Activated naive CD8-positive, alpha-beta T cell treated with anti-CD3 and anti-CD28 coated beads, Interleukin-2, amount 50 U/mL, for 16 hours (primary cell): ENCODE data around the gene PPP6R3.
"Not testable (repeated sequence)": the region's sequence is repeated elsewhere in the genome, so short reads cannot be mapped to it uniquely, and the experiment has no call there.

Source experiments
- DNase-seq: peaks from one replicate; pipeline ENCODE4 v3.0.0-alpha.2; 2020; ENCODE audit warnings: low read depth, low spot score

The PPP6R3 gene

GRCh38 chr11:68460741-68461574 is at the start of gene PPP6R3:
Gene PPP6R3, plus strand, starts transcription at chr11:68460752. Its CDS starts 76,913 bp downstream, at chr11:68537665.
- DNase-seq = no peak

- no peak for DNase-seq
Measured at GRCh38 chr11:68411501-68411991, 49.0 kb upstream of the PPP6R3 start.

- no peak for DNase-seq
Measured at GRCh38 chr11:68412593-68413475, 47.7 kb upstream of the PPP6R3 start.

GRCh38 chr11:68413591-68413999 is 47.0 kb upstream of the PPP6R3 start:
- DNase-seq = no peak

- DNase-seq = no peak
Measured at GRCh38 chr11:68414496-68415221, 45.9 kb upstream of the PPP6R3 start.

GRCh38 chr11:68416070-68416578 is 44.4 kb upstream of the PPP6R3 start:
- DNase-seq = no peak

DNA sequence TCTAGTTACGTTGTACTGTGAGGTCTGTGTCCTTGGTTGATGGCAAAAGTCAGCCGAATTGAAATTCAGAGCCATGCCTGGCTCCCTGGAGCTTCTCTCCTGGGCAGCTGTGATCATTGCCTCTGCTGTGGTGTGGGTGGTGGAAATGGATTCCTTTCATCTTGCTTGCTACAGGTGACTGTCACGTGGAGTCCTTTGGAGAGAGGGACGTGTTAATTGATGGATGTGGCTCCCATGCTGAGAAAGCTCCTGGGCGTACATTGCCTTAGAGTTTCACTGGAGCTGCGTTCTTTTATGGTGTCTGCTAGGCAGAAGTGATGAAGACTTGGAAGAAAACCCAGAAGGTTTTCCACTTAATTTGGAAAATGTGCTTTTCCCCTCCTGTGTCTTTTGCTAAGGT is 41.9 kb upstream of the PPP6R3 start:
- DNase-seq = no peak

- DNase-seq = no peak
Measured at GRCh38 chr11:68420171-68420570, 40.4 kb upstream of the PPP6R3 start.

DNA sequence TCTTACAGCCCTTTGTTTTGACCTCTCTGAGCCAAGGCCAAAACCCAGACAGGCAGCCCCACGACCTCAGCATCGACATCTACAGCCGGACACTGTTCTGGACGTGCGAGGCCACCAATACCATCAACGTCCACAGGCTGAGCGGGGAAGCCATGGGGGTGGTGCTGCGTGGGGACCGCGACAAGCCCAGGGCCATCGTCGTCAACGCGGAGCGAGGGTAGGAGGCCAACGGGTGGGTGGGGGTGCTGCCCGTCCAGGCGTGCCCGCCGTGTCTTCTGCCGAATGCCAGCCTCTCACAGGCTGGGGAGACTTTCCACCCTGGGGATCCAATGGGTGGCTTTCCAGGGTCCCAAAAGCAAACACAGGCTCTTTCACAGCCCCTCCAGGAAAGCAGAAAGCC is 37.1 kb upstream of the PPP6R3 start:
- DNase-seq = no peak

- no peak for DNase-seq
Measured at GRCh38 chr11:68424101-68424632, 36.4 kb upstream of the PPP6R3 start.

GRCh38 chr11:68424981-68425865 is 35.3 kb upstream of the PPP6R3 start:
- no peak for DNase-seq

GRCh38 chr11:68425866-68426380 is 34.6 kb upstream of the PPP6R3 start:
- DNase-seq = no peak

GRCh38 chr11:68429661-68430060 is 30.9 kb upstream of the PPP6R3 start:
- DNase-seq = no peak

- DNase-seq = no peak
Measured at GRCh38 chr11:68430384-68430783, 30.2 kb upstream of the PPP6R3 start.

GRCh38 chr11:68430801-68431200 is 29.8 kb upstream of the PPP6R3 start:
- DNase-seq = no peak

DNA sequence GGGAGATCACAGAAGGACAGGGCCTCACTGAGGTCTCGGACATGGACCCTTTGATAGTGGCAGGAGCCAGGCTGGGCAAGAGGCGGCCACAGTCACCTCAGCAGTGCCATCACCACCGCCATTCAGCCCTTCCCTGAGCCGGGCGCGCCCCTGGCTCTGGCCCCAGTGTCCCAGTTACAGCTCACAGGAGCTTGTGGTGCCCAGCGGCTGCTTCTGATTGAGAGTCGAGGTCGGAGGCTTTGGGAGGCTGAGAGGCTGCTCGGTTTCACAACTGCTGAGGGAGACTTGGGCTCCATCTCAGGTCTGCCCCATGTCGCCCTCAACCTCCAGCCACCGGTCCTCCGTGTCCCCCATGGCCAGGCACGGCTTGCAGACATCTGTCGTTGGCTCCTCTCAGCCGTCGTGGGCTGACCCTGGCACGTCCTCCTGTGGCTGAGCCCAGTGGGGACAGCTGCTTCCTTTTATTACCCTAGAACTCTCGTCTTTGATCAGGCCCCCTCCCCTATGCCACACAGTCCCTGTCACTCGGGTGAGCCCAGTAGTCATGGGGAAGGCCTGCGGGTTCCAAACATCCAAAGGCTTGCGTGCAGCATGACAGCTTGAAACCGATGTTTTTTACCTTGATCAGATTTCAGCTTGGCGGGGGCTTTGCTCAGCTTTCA is 28.4 kb upstream of the PPP6R3 start:
- DNase-seq = no peak

DNA sequence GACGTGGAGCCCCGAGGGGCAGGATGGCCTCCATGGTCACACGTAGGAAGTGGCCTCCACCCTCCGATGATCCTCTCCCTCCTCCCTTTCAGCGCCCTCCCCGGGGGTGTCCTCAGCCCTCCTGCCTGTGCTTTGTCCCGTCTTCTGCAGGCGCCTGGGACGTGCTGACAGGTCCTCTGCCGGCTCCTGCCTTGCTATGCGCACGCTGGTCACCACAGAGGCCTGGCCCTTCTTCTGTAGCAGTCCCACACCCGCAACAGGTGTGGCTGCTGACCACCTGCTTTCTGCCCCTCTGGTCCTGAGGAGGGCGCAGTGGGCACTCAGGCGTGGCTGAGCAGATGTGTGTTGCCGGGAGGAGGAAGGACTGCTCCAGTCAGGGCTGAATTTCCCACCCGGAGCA is 27.7 kb upstream of the PPP6R3 start:
- DNase-seq = no peak

DNA sequence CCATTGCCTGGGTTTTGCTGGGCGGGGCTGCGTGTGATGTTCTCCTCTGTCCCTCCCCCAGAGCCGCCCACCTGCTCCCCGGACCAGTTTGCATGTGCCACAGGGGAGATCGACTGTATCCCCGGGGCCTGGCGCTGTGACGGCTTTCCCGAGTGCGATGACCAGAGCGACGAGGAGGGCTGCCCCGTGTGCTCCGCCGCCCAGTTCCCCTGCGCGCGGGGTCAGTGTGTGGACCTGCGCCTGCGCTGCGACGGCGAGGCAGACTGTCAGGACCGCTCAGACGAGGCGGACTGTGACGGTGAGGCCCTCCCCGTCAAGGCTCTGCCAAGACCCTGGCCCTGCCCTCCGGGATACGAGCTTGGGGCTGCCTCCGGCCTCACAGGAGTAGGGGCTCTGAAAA is 27.0 kb upstream of the PPP6R3 start:
- DNase-seq = no peak

GRCh38 chr11:68434159-68434558 is 26.4 kb upstream of the PPP6R3 start:
- DNase-seq = not testable (repeated sequence)
